GM11168 (cell line): ENCODE measurements around the gene CMTM2.
"Not testable (repeated sequence)": the region's sequence is repeated elsewhere in the genome, so short reads cannot be mapped to it uniquely, and the experiment has no call there.

ENCODE experiments used
- in situ Hi-C: fragments of 300-500 bp; cut with MboI; formaldehyde crosslinking; loops from one replicate; pipeline ENCODE4 v1.12.0; 2022; ENCODE audit warnings: low sequenced_read_pairs; ENCODE audit not compliant: unreplicated experiment

CMTM2 gene

DNA sequence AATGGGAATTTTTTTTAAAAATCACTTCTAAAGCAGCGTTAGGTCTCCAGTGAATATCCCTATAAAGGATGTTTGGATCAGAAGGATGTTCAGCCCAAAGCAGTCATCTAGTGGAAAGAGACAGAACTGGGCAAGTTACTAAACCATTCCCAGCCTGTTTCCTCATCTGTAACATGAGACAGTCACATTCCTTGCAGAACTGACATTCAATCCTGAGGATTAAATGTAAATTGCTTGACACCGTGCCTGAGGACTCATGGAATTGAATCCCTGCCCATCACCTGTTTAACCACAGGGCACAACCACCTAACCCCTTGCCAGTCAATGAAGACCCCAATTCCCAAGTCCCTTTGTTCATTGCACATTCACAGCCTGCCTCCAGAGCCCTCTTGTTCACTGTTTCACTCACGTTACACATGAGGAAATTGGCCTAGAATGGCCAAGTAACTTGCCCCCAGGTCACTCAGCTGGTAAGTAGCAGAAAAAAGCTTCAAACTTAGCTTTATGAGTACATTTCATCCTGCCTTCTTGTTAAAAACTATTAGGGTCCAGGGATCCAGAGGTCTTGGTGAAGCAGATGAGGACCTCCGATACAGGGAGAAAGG lies 1.4 kb downstream of the CMTM2 start:
- in situ Hi-C loops = no loop called here

DNA sequence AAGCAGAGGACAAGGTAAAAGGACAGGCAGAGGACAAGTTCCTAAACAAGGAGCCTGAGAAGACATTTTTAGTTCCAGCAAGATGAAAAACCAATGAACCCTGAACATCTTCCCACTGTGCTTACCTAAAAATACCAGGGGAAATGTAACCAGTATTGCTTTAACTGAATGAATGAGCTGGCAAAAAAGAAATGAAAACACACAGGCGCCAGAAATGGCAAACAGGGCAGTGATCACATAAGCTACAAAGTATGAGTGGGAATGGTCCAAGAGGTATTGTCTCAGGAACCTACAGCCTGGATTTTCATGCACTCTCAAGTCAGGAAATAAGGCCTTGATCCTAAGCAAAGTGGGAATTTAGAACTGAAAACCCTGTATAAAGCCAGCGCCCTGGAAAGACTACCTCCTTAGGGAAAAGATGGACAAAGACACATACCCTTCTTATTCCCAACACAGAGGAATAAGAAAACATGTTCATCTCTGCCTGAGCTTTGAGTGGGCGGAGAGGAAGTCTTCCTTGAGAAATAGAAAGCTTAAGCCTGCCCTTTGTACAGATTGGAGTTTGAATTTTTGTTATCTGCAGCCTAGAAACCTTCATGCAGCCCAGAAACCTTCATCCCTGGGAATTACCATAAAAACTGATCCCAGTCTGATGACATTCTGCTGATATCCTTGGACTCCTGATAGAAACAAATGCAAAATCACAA lies 2.1 kb downstream of the CMTM2 start:
- in situ Hi-C loops = no loop called here

DNA sequence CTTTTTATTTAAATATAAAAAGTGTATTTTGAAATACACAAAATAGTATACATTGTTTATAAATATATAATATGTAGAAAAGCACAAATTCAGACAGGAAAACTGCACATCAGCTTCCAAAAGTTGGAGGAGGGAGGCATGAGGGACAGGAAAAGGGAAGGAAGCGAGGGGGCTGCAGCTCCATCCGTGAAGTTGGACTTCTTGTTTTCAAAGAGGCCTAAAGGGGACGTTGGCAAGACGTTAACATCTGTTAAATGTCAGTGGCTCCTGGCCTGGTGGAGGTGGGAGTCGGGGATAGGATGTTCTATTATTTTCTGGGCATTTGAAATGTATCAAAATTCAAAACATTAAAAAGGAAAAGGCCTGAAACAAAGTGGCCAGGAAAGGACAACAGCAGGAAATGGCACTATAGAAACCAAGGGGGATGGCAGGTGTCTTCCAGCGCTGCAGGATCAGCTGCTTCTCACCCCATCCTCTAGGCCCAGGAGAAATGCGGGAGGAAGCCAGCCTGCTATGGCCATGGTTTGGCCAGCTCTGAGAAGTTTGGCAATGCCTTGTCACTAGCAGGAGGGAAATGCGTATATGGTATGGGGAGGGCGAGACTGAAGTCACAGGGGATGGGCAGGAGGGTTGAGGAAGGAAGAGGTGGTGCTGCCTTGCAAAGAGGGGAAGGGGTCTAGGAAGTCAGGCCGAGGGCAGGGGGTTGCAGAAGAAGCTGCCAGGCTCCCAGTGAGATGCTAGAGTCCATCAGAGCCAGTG lies 6.4 kb downstream of the CMTM2 start:
- in situ Hi-C loops = loop anchor here (5.0 kb wide), 1 partner anchor 103 kb away; no protein-coding TSS in a partner anchor

DNA sequence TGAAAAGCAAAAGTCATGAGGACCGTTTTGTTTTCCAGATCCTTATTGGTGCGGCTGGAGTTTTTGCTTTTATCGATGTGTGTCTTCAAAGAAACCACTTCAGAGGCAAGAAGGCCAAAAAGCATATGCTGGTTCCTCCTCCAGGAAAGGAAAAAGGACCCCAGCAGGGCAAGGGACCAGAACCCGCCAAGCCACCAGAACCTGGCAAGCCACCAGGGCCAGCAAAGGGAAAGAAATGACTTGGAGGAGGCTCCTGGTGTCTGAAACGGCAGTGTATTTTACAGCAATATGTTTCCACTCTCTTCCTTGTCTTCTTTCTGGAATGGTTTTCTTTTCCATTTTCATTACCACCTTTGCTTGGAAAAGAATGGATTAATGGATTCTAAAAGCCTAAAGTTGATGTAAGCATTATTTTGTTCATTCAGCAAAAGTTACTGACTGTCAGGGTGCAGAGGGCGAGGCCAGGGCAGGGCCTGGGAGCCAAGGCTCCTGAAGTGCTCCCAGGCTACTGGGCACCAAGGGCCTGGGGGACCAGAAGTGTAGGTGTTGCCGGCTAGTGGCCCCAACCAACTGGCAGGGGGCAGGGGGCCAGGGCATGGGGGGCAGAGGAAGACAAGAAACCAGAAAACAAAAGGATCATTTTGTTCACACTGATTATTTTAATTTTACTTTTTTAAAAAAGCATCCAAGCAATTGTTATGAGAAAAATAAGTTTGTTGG lies 8.8 kb downstream of the CMTM2 start:
- in situ Hi-C loops = loop anchor here (5.0 kb wide), 1 partner anchor 106 kb away; no protein-coding TSS in a partner anchor

DNA sequence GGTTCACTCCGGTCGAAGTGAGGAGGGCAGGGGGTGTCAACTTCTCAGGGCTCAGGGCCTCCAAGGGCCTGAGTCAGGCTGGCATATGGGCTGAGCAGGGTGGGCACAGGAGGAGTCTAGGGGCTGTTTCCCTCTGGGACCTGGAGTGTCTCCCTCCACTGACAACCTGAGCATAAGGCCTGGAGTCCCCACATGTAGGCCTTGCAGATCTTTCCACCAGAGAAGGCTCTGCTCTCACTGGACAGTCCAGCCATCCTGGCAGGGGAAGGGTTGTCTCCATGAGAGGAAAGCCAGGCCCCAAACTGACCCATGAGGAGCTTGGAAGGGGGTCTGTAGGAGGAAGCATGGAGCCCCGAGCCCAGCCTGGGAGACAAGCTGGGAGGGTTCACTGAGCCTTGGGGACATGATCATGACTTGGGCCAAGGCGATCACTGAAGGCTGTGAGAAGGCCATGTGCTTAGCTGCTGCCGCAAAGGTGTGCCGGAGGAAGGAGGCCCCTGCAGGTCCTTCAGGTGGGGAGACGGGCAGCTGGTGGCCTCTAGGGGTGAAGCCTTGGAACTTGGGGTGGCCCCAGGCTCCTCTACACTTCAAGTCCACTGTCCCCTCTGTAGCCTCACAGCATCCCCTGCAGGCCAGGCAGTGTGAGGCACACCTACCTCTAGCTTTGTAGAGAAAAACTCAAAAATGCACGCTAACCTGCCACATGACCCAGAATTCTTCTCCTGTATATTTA lies 9.9 kb downstream of the CMTM2 start:
- in situ Hi-C loops = loop anchor here (5.0 kb wide), 1 partner anchor 107 kb away; no protein-coding TSS in a partner anchor

DNA sequence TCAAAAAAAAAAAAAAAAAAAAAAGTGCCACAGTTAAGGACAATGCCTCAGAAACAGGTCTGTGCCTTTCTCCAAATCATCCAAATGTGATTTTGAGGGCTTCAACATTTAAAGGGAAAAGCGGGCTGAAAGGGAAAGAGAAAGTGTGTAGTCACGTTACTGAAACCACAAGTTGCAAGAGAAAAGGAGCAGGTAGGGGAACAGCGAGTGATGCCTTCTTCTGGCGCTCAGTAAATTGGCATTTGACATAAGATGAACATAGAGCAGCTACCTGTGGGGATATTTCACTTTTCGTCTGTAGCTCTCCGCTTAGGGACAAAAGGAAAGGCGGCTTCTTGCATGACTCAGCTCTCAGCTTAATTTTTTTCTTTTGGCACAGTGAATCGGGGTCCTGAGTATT lies 11.1 kb downstream of the CMTM2 start:
- in situ Hi-C loops = no loop called here

DNA sequence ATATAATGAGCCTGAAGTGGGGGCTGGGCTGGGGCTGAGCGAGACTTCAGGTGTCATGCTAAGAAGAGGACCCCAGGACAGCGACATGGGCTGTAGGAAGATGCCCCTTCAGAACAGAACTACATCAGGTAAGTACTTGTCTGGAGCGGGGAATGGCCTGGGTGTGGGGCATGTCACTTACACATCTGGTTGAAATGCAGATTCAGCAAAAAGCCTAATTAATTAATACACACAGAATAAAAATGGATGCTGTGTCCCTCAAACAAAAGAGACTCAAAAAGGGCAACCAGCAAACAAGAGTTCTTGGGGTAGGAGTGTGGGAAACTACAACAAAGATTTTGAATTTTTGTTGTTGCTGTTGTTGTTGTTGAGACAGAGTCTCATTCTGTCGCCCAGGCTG lies 11.8 kb downstream of the CMTM2 start:
- in situ Hi-C loops = no loop called here

DNA sequence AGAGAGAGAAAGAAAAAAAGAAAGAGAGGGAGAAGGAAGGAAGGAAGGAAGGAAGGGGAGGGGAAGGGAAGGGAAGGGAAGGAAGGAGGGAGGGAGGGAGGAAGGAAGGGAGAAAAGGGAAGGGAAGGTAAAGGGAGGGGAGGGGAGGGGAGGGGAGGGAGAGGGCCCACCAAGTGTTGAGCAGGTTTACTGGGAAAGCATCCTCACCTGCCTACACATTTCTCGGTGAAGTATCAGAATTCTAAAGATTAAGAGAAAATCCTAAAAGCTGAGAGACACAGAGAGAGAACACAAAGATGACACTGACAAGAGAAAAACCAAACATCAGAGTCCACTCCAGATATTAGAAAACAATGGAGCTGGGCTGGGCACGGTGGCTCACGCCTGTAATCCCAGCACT lies 13.0 kb downstream of the CMTM2 start:
- in situ Hi-C loops = no loop called here

DNA sequence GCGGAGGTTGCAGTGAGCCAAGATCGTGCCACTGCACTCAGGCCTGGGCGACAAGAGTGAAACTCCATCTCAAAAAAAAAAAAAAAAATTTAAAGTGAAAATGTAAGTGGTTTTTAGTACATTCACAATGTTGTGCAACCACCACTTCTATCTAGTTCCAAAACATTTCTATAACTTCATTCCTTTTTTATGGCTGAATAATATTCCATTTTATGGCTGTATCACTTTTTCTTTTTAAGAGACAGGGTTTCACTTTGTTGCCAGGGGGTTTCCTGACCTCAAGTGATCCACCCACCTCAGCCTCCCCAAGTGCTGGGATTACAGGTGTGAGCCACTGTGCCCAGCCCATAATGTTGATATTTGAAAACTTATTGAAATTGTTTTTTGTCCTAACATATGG lies 13.6 kb downstream of the CMTM2 start:
- in situ Hi-C loops = no loop called here

DNA sequence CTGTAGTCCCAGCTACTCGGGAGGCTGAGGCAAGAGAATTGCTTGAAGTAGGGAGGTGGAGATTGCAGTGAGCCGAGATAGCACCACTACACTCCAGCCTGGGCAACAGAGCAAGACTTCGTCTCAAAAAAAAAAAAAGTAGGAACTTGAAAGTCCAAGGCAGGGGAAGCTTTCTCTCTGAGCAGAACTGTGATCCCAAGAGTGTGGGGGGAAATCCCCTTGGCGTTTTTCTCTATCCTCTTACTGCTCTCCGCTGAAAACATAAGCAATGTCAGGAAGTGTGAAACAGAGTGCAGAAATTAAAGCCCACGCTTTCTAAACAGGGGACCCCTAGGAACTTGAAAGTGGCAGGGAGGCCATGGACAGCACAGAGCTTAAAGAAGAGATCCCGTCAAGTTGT lies 15.5 kb downstream of the CMTM2 start:
- in situ Hi-C loops = no loop called here

DNA sequence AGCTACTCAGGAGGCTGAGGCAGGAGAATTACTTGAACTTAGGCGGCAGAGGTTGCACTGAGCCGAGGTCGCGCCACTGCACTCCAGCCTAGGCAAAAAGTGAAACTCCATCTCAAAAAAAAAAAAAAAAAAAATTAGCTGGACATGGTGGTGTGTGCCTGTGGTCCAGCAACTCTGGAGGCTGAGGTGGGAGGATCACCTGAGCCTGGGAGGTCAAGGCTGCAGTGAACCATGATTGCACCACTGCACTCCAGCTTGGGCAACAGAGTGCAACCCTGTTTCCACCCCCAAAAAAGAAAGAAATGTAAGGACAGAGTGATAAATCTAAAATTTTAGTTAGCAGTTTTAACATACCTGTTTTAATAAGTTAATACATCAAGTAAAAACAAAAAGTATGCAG lies 17.3 kb downstream of the CMTM2 start:
- in situ Hi-C loops = not testable (repeated sequence)

DNA sequence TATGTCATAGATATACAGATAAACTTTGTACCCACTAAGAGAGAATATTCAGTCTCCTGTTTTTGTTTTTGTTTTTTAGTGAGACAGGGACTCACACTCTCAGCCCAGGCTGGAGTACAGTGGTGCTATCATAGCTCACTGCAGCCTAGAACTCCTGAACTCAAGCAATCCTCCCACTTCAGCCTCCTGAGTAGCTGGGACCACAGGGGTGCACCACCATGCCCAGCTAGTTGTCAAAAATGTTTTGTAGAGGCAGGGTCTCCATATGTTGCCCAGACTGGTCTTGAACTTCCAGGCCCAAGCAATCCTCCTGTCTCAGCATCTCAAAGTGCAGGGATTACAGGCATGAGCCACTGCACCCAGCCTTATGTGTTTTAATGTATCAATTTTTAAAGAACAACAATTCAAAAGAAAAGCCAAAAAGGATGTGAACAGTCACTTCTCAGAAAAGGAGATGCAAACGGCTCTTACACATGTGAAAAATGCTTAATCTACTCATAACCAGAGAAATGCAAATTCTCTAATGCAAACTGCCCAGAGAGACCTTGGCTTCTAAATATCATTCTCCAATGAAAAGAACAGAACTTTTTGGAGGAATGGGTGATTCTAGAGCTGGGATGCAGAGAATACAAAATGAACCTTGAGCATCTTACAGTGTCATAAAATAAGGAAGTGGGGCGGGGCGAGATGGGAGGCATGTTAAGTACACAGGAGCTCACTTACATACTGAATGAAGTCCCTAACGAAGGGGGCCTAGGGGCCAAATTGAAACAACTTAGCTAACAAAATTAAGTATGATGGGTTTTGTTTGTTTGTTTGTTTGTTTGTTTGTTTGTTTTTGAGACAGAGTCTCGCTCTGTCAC lies 18.0 kb downstream of the CMTM2 start:
- in situ Hi-C loops = no loop called here

DNA sequence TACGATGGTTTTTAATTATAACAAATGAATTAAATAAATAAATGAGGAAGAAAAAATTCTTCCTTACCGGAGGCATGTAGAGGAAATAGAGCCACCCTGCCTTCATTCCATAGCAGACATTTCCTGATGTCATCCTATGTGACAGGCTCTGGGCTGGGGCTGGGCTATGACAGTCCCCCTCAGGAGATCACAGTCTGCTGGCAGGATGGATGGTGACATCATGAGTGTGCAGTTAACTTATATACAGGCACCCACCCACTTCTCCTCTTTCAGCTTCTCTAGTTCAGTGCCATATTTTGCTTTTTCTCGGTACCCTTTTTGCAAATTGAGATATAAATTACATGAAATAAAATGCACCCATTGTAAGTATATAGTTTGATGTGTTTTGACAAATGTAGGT lies 18.8 kb downstream of the CMTM2 start:
- in situ Hi-C loops = no loop called here

DNA sequence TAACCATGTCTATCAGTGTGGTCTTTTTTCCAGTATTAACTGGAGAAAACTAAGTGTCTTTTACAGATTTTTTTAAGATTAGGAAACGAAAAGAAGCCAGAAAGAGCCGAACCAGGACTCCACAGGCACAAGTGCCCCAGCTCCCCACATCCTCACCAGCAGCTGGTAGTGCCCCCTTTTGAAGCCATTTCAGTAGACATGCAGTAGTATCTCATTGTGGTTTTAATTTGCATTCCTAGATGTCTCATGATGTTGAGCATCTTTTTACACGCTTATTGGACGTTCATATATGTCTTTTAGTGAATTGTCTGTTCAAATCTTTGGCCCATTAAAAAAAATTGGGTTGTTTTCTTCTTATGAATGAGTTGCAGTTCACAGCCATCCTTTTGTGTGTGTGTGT lies 20.5 kb downstream of the CMTM2 start:
- in situ Hi-C loops = no loop called here

DNA sequence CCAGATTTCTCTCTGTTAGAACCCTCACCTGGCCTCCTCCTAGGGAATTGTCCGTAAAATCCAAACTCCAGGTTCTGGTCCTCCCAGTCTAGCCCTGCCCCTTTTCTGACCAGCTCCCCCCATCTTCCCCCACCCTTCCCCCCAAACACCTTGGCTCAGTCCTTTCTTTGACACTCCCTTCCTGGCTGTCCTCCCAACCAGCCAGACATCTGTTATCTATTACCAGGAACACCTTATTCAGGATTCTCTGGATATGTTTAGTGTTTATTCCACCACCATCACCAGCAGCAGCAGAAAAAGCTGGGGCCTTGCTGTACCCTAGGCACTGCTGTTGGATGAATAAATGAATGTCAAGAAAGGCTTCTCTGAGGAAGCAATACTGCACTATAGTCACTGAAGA lies 21.2 kb downstream of the CMTM2 start:
- in situ Hi-C loops = no loop called here

DNA sequence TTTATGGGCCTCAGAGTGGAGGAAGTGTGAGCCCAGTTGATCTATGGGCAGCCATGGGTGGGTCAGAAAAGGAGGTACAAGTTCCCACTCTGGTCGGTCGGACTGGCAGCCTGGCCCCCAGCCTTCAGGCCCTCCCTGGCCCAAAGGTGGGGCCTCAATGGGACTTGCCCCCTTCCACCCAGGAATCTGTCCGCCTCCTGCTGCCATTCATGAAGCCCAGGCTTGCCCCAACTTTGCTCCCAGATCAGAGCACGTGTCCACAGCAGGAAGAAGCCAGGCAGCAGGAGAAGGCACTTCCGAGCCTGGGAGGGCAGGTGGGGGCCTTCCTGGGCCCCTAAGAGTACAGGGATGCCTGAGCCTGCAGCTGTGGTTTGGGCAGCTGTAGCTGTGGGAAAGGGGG lies 22.2 kb downstream of the CMTM2 start:
- in situ Hi-C loops = no loop called here

DNA sequence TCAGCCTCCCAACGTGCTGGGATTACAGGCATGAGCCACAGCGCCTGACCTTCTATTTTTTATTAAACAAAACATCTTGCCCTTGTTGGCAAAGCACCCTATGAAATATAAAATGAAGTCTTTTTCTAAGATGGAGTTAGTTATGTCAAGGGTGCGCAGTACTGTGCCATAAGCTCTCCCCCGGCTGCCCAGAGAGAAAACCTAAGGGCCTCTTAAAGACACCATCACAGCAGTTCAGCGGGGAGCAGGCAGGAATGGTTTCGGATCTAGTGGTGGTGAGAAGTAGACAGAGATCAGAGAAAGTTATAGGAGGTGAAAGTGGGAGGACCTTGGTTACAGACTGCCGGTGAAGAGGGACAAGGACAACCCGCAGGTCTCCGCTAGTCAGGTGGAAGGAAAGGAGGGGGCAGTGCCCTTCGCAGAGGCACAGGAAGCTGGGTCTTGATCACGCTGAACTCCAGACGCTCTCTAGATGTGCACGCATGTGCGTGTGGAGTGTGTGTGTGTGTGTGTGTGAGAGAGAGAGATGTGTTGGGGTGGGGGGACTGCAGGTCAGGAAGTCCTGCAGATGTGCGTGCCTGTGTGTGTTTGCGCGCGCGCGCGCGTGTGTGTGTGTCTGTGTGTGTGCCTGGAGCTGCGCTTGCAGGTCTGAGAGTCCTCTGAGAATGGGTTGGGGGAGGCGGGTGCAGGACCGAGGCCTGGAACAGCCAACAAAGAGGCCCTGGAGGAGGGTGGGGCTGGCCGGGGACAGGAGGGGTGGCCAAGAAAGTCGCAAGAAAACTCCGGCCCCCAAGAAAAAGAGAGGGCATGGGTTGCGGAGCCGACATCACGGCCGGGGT lies 24.5 kb downstream of the CMTM2 start:
- in situ Hi-C loops = no loop called here
